Measurements from ENCODE around the gene ACSS1.

Gene ACSS1

GRCh38 chr20:25046181-25046641, 11.7 kb downstream of the ACSS1 start:
- no peak for DNase-seq (ENCODE audit: low read depth)
- no peak overlapping the region for H3K4me3 ChIP-seq (ENCODE audit: low read length)
- TF ChIP-seq CTCF (IDR thresholded peaks at IDR 0.05; ENCODE audit: insufficient read depth, low read depth, low read length, missing control alignments), result no peak

GRCh38 chr20:25045343-25045712, 12.6 kb downstream of the ACSS1 start:
- no peak for DNase-seq (ENCODE audit: low read depth)
- no peak for TF ChIP-seq CTCF (IDR thresholded peaks at IDR 0.05; ENCODE audit: insufficient read depth, low read depth, low read length, missing control alignments)
- no peak overlapping the region for H3K4me3 ChIP-seq (ENCODE audit: low read length)

- no peak for DNase-seq (ENCODE audit: low read depth)
- H3K4me3 ChIP-seq (ENCODE audit: low read length), result no peak overlapping the region
- no peak for TF ChIP-seq CTCF (IDR thresholded peaks at IDR 0.05; ENCODE audit: insufficient read depth, low read depth, low read length, missing control alignments)
Observed at GRCh38 chr20:25044660-25045342, 13.1 kb downstream of the ACSS1 start.

- no peak overlapping the region for H3K4me3 ChIP-seq (ENCODE audit: low read length)
- no peak for TF ChIP-seq CTCF (IDR thresholded peaks at IDR 0.05; ENCODE audit: insufficient read depth, low read depth, low read length, missing control alignments)
- DNase-seq (ENCODE audit: low read depth), result no peak
Observed at GRCh38 chr20:25044261-25044560, 13.7 kb downstream of the ACSS1 start.

- no peak for TF ChIP-seq CTCF (IDR thresholded peaks at IDR 0.05; ENCODE audit: insufficient read depth, low read depth, low read length, missing control alignments)
- no peak overlapping the region for H3K4me3 ChIP-seq (ENCODE audit: low read length)
- no peak for DNase-seq (ENCODE audit: low read depth)
Observed at GRCh38 chr20:25043499-25044260, 14.3 kb downstream of the ACSS1 start.

- H3K4me3 ChIP-seq (ENCODE audit: low read length), result no peak overlapping the region
- no peak for DNase-seq (ENCODE audit: low read depth)
- no peak for TF ChIP-seq CTCF (IDR thresholded peaks at IDR 0.05; ENCODE audit: insufficient read depth, low read depth, low read length, missing control alignments)
Observed at GRCh38 chr20:25042531-25043498, 15.1 kb downstream of the ACSS1 start.
